OCI-LY3 (cell line): ENCODE measurements around the gene PPME1.

Experiments used
- CTCF ChIP-seq: fragments of 200-600, 300-600 bp; sonication (generic); IDR thresholded peaks from 2 replicates; pipeline ENCODE4 v1.5.1; 2014; ENCODE audit warnings: antibody characterized with exemption, low read length, low read depth
- EZH2phosphoT487 ChIP-seq: fragments of 200-600 bp; shearing (Covaris generic); IDR thresholded peaks from 2 replicates; pipeline ENCODE4 v1.6.1; 2018; ENCODE audit warnings: antibody characterized with exemption, mixed run types, low read depth

- TF ChIP-seq EZH2phosphoT487 (no peak), CTCF (no peak)
These were observed 82.3 kb downstream of the PPME1 start for GRCh38 chr11:74253361-74253760.
